Astrocyte of the cerebellum (primary cell): ENCODE data around the gene FGF6.

Experiments used
- DNase-seq: peaks from one replicate; pipeline ENCODE4 v3.0.0-alpha.2; 2011; ENCODE audit warnings: low read depth
- H3K4me3 ChIP-seq: 2 replicates; pipeline ENCODE4 v1.5.1; 2011; ENCODE audit warnings: mild to moderate bottlenecking, low read depth, low read length, moderate library complexity
- in situ Hi-C: cut with HindIII; loops from 2 replicates; pipeline ENCODE4 v1.10.0; 2017; ENCODE audit warnings: low sequenced_read_pairs
- TF ChIP-seq, protein P1 (sequence below): IDR thresholded peaks from 2 replicates; pipeline ENCODE4 v1.5.1; 2012; ENCODE audit warnings: low read length, low read depth, moderate library complexity, mild to moderate bottlenecking; ENCODE audit errors: missing control alignments

Gene FGF6

DNA sequence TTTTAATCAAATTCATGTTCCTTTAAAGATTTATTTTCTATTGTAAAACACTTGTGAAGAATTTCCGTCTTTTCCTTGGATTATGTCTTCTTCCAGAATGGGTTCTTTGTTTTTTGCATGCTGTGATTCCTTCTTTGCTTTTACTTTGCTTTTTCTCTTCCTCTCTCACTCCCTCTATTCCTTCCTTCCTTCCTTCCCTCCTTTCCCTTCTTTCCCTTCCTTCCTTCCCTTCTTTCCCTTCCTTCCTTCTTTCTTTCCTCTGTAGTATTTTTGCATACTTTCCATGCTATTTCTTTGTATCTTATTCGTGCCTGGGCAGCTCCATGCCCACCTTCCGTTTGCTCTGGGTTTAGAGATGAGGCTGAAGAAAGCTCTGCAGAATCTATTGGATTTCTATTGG lies 44.5 kb downstream of the FGF6 start:
- in situ Hi-C loops, result loop anchor here (5.0 kb wide), 1 partner anchor 34 kb away; no protein-coding TSS in a partner anchor
- no peak for DNase-seq
- no peak overlapping the region for H3K4me3 ChIP-seq
- TF ChIP-seq, protein P1, sequence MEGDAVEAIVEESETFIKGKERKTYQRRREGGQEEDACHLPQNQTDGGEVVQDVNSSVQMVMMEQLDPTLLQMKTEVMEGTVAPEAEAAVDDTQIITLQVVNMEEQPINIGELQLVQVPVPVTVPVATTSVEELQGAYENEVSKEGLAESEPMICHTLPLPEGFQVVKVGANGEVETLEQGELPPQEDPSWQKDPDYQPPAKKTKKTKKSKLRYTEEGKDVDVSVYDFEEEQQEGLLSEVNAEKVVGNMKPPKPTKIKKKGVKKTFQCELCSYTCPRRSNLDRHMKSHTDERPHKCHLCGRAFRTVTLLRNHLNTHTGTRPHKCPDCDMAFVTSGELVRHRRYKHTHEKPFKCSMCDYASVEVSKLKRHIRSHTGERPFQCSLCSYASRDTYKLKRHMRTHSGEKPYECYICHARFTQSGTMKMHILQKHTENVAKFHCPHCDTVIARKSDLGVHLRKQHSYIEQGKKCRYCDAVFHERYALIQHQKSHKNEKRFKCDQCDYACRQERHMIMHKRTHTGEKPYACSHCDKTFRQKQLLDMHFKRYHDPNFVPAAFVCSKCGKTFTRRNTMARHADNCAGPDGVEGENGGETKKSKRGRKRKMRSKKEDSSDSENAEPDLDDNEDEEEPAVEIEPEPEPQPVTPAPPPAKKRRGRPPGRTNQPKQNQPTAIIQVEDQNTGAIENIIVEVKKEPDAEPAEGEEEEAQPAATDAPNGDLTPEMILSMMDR, result no peak

DNA sequence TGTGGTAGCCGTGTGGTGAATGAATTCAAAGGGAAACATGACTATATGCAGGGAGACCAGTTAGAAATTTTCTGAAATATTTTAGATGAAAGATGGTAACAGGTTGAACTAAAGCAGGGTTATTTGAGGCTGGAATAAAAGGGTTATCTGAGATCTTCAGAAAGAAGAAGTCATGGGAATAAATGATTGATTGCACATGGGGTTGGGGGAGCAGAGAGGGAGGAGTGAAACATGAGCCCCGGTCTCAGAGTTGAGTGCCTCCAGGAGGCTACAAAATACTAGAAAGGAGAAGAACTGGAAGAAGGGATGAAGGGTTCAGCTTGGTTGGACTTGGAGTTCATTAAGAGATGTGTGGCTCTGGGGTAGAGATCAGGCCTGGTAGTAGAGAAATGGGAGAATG lies 49.8 kb downstream of the FGF6 start:
- in situ Hi-C loops, result no loop called here
- H3K4me3 ChIP-seq, result no peak overlapping the region
- no peak for DNase-seq
- TF ChIP-seq, protein P1, result no peak

DNA sequence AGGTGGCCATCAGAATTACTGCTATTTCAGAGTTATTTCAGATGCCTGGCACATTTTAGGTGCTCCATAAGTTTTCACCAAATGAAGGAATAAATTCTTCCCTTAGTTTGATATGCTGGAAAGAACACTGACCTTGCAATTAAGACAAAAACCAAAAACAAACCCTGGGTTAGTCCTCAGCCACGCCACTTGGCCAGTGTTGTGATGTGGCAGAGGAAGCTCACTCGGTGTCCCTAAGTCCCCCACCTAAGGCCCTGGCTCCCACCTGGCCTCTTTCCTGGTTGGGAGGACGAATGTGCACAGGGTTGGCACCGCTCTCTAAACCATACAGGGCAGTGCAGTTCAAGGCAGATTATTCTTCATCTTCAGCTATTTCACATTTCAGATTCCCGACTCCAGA lies 52.4 kb downstream of the FGF6 start:
- no peak overlapping the region for H3K4me3 ChIP-seq
- in situ Hi-C loops, result no loop called here
- TF ChIP-seq, protein P1, result no peak
- no peak for DNase-seq

DNA sequence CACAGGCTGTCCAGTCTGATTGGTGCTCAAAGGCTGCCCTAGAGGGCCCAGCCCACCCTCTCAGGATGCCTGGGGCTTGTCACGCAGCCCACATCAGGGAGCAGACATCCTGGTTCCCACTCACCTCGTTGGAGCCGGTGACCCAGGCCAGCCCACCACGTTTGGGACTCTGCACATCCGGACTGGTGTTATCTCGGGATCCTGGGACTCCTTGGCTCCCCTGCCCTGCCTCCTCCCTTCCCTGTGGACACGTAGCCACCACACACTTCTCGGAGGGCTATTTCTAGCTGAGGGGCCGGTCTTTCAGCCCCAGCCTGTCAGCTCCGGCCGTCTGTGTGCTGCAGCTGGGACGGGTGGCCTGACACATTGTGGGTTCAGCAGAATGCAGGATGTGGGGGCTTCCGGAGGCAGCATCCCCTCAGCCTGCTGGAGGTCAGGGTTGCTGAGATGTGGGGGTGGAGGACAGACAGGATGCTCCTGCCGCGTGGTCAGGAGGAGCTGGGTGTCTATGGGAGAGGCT lies 53.3 kb downstream of the FGF6 start:
- H3K4me3 ChIP-seq, result no peak overlapping the region
- in situ Hi-C loops, result no loop called here
- TF ChIP-seq, protein P1, result no peak
- no peak for DNase-seq

DNA sequence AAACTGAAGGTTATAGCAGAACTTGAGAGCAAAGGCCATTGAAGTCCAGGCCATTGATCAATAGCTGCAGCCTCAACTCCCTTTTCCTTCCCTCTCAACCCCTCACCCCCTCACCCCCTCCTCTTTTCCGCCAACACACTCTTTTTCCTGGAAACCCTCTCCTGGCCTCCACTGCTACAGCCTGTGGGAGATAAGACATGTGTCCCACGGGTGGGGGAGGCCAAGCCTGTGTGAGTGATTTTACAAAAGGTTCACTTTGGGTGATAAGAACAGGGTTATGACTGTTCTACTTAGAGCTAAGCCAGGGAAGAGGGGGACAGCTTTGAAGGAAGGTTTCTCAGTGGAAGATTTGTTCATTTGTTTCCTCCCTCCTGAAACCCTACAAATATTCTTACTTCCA lies 57.0 kb downstream of the FGF6 start:
- DNase-seq, result no peak
- in situ Hi-C loops, result no loop called here
- no peak overlapping the region for H3K4me3 ChIP-seq
- TF ChIP-seq, protein P1, result no peak

DNA sequence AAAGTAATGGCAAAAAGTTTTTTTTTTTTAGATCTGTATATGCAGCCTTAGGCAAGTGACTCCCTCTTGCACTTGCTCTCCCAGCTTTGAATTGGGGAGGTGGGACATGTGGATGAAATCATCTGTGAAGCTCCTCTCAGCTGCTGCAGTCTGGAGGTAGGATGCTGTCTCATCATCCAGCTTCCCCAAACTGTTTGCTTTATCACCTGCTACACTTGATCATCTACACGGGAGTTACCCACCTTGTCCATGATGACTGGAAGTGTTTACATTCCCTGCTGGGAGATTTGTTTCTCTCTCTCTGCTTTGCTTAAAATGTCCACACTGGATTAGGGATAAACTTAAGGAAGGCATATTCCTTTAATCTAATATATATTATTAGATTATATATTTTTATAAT lies 57.6 kb downstream of the FGF6 start:
- no peak overlapping the region for H3K4me3 ChIP-seq
- in situ Hi-C loops, result no loop called here
- no peak for DNase-seq
- TF ChIP-seq, protein P1, result no peak

DNA sequence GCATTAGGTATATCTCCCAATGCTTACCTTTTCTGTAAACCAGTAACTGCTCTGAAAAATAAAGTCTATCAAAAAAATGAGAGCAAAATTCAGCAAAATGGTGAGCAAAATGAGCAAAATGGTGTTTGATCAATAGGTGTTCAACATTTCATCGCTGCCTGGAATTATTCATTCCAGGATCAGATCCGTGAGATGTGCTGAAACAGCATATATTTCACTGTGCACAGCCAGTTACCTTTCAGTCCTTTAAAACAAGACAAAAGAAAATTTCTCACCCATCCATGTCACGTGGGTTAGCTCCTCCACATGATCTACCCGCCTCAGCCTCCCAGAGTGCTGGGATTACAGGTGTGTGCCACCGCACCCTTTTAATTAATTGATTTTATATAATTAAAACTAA lies 58.0 kb downstream of the FGF6 start:
- TF ChIP-seq, protein P1, result no peak
- DNase-seq, result no peak
- H3K4me3 ChIP-seq, result no peak overlapping the region
- in situ Hi-C loops, result no loop called here
